ENCODE measurements around the gene MACROD2. TPM values are rescaled to one million over a fixed set of nuclear protein-coding genes. Genes with fewer than 3 reads are reported as not detected.

MACROD2 gene
- total RNA-seq, 2 donors from 2014 or later: 0.95 to 4.2 TPM

GRCh38 chr20:14507711-14508110 is 512.4 kb downstream of the MACROD2 start:
- DNase-seq (ENCODE audit: low spot score): no peak
- Histone ChIP-seq H3K4me1 (ENCODE audit: control insufficient read depth in 1 of 2, low read depth in 2 of 2) (no peaks in the 10 kb centered on the region), H3K27ac (no peak overlapping the region), H3K4me3 (no peak overlapping the region), H3K27me3 (replicated peaks; ENCODE audit: insufficient read depth) (no peaks in the 10 kb centered on the region), H3K9me3 (no peaks in the 10 kb centered on the region), H3K36me3 (no peaks in the 10 kb centered on the region)
- no peak for ATAC-seq (ENCODE audit: insufficient number of reproducible peaks, low FRiP score, low read depth)
- TF ChIP-seq, protein P1, sequence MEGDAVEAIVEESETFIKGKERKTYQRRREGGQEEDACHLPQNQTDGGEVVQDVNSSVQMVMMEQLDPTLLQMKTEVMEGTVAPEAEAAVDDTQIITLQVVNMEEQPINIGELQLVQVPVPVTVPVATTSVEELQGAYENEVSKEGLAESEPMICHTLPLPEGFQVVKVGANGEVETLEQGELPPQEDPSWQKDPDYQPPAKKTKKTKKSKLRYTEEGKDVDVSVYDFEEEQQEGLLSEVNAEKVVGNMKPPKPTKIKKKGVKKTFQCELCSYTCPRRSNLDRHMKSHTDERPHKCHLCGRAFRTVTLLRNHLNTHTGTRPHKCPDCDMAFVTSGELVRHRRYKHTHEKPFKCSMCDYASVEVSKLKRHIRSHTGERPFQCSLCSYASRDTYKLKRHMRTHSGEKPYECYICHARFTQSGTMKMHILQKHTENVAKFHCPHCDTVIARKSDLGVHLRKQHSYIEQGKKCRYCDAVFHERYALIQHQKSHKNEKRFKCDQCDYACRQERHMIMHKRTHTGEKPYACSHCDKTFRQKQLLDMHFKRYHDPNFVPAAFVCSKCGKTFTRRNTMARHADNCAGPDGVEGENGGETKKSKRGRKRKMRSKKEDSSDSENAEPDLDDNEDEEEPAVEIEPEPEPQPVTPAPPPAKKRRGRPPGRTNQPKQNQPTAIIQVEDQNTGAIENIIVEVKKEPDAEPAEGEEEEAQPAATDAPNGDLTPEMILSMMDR (IDR thresholded peaks at IDR 0.05): no peak

GRCh38 chr20:14510341-14510740 is 515.0 kb downstream of the MACROD2 start:
- no peaks in the 10 kb centered on the region for H3K9me3 ChIP-seq
- H3K4me3 ChIP-seq: no peak overlapping the region
- no peak overlapping the region for H3K27ac ChIP-seq
- no peaks in the 10 kb centered on the region for H3K4me1 ChIP-seq (ENCODE audit: control insufficient read depth in 1 of 2, low read depth in 2 of 2)
- TF ChIP-seq, protein P1 (IDR thresholded peaks at IDR 0.05): no peak
- no peaks in the 10 kb centered on the region for H3K36me3 ChIP-seq
- H3K27me3 ChIP-seq (replicated peaks; ENCODE audit: insufficient read depth): no peaks in the 10 kb centered on the region
- DNase-seq (ENCODE audit: low spot score): no peak
- no peak for ATAC-seq (ENCODE audit: insufficient number of reproducible peaks, low FRiP score, low read depth)

- H3K4me1 ChIP-seq (ENCODE audit: control insufficient read depth in 1 of 2, low read depth in 2 of 2): no peaks in the 10 kb centered on the region
- H3K4me3 ChIP-seq: no peak overlapping the region
- H3K36me3 ChIP-seq: no peaks in the 10 kb centered on the region
- TF ChIP-seq, protein P1 (IDR thresholded peaks at IDR 0.05): no peak
- ATAC-seq (ENCODE audit: insufficient number of reproducible peaks, low FRiP score, low read depth) (no peak), DNase-seq (ENCODE audit: low spot score) (no peak)
- no peak overlapping the region for H3K27ac ChIP-seq
- H3K27me3 ChIP-seq (replicated peaks; ENCODE audit: insufficient read depth): no peaks in the 10 kb centered on the region
- H3K9me3 ChIP-seq: no peaks in the 10 kb centered on the region
Measured at GRCh38 chr20:14512839-14513238, 517.5 kb downstream of the MACROD2 start.

DNA sequence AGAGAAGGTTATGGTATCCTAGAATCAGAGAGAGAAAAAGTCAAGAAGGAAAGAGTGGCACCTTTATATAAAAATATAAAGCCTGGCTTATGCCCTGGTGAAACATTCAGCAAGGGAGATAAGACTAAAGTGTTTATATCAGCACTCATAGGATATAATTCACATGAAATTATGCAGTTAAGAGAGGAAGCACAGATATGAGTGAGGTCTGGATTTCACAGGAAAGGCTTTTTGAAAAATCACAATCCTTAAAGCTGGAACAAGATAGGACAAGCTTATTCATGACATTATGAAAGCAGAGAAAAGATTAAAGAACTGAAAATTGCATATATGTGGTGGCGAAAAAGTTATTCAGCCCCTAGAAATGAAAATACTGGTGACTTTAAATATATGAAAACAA is 523.3 kb downstream of the MACROD2 start:
- Histone ChIP-seq H3K4me3 (no peak overlapping the region), H3K27ac (no peak overlapping the region), H3K36me3 (no peaks in the 10 kb centered on the region), H3K4me1 (ENCODE audit: control insufficient read depth in 1 of 2, low read depth in 2 of 2) (no peaks in the 10 kb centered on the region), H3K9me3 (no peaks in the 10 kb centered on the region), H3K27me3 (replicated peaks; ENCODE audit: insufficient read depth) (no peaks in the 10 kb centered on the region)
- TF ChIP-seq, protein P1 (IDR thresholded peaks at IDR 0.05): no peak
- DNase-seq (ENCODE audit: low spot score) (no peak), ATAC-seq (ENCODE audit: insufficient number of reproducible peaks, low FRiP score, low read depth) (no peak)

- TF ChIP-seq, protein P1 (IDR thresholded peaks at IDR 0.05): no peak
- ATAC-seq (ENCODE audit: insufficient number of reproducible peaks, low FRiP score, low read depth): no peak
- no peak overlapping the region for H3K27ac ChIP-seq
- no peaks in the 10 kb centered on the region for H3K9me3 ChIP-seq
- H3K36me3 ChIP-seq: no peaks in the 10 kb centered on the region
- no peak overlapping the region for H3K4me3 ChIP-seq
- no peaks in the 10 kb centered on the region for H3K4me1 ChIP-seq (ENCODE audit: control insufficient read depth in 1 of 2, low read depth in 2 of 2)
- no peaks in the 10 kb centered on the region for H3K27me3 ChIP-seq (replicated peaks; ENCODE audit: insufficient read depth)
- no peak for DNase-seq (ENCODE audit: low spot score)
Measured at GRCh38 chr20:14521016-14521415, 525.7 kb downstream of the MACROD2 start.
